ENCODE results near the gene FAM168A.

FAM168A gene

DNA sequence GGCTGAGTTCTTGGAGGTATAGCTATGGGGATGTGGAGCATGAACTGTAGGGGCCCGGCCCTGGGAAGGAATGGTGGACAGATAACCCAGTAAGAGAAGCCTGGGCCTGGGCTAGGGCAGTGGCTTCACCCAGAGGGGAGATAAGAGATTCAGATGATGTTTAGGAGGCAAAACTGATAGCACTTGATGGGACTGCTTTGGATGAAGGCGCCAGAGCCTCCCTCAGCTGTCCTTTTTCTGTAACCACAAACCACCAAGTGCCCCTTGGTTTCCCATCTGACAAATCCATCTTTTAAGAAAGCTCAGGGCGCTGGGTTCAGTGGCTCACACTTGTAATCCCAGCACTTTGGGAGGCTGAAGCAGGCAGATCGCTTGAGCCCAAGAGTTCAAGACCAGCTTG is 198.3 kb downstream of the FAM168A start:
- DNase-seq (ENCODE audit: low read depth): no peak

DNA sequence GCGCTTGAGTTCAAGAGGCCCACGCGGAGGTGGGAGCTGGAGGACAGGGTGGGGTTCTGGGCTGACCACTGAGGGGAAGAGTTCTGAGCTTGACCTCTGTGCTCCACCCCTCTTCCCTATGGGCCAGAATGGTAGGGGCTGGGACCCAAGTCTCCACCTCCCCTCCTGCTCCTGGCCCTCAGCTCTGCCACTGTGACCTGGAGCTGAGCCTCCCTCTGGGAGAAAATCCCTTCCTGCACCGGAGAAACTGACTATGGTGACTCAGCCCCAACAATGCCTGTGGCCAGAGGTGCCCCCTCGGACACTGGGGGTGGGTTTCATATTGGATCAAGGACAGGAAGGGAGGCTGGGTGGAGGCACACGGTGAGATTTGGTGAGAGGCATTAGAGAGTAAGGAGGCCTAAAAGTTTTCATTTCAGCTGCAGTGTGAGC is 198.7 kb downstream of the FAM168A start:
- no peak for DNase-seq (ENCODE audit: low read depth)

DNA sequence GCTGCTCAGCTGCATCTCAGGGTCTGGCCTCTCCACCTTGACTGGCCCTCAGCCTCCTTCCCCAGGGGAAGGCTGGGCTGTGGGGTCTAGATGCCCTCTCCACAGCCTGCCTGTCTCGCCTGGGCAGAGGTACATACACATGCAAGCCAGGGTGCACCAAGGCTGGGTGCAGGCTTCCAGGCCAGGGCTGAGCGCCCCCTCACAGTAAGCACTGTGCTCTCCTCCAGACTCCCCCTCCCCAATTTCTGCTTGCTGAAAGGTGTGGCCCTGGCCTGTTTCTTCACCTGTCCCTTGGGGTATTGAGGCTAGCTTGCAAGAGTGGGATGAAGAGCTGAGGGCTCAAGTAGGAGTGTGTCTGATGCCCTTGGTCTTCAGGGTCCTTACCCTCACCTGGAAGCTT is 199.2 kb downstream of the FAM168A start:
- no peak for DNase-seq (ENCODE audit: low read depth)

GRCh38 chr11:73398132-73398526 is 199.8 kb downstream of the FAM168A start:
- no peak for DNase-seq (ENCODE audit: low read depth)

DNA sequence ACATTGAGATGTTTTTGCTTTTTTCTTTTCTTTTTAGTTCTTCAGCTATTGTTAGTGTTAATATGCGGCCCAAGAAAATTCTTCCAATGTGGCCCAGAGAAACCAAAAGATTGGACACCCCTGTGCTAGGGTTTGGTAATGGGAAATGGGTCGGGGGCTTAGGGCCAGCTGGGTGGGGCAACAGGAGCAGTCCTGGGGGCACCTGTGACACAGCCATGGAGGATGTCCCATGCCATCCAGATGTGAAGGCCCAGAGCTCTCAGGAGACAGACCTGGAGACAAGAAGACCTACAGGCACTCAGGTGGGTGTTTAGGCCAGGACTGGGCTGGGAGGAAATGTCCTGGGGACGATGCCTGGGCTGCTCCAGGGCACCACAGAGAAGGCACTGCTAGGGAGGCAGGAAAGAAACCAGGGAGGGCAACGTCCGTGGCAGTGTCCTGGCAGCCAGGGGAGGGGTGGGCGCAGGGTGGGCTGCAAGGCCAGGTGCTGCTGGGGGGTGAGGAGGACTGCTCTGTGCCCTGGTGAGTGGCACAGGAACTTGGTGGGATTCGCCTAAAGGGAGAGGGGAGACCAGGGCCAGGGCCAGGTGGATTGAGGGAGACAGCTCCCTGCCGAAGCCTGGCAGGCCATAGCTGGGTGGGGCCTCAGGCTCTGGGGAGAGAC is 200.3 kb downstream of the FAM168A start:
- no peak for DNase-seq (ENCODE audit: low read depth)

DNA sequence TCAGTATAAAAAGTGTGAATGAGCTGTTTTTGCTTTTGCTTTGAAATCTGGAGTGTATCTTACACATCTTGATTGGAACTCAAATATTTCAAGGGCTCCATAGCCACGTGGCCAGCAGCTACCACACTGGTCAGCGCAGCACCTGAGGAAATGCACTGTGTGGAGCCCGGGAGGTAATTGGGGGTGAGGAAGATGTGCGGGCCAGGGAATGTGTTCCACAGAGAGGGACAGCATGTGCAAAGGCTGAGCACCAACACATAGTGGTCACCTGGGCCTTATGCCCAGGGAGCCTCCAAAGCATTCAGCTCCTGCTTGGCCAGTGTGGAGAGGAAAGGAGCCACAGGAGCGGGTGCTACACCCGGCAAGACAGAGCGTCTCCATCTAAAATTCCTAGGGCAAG is 200.9 kb downstream of the FAM168A start:
- no peak for DNase-seq (ENCODE audit: low read depth)

- DNase-seq (ENCODE audit: low read depth): no peak
These were observed 201.5 kb downstream of the FAM168A start for GRCh38 chr11:73396251-73396930.

GRCh38 chr11:73395297-73396208 is 202.4 kb downstream of the FAM168A start:
- no peak for DNase-seq (ENCODE audit: low read depth)

DNA sequence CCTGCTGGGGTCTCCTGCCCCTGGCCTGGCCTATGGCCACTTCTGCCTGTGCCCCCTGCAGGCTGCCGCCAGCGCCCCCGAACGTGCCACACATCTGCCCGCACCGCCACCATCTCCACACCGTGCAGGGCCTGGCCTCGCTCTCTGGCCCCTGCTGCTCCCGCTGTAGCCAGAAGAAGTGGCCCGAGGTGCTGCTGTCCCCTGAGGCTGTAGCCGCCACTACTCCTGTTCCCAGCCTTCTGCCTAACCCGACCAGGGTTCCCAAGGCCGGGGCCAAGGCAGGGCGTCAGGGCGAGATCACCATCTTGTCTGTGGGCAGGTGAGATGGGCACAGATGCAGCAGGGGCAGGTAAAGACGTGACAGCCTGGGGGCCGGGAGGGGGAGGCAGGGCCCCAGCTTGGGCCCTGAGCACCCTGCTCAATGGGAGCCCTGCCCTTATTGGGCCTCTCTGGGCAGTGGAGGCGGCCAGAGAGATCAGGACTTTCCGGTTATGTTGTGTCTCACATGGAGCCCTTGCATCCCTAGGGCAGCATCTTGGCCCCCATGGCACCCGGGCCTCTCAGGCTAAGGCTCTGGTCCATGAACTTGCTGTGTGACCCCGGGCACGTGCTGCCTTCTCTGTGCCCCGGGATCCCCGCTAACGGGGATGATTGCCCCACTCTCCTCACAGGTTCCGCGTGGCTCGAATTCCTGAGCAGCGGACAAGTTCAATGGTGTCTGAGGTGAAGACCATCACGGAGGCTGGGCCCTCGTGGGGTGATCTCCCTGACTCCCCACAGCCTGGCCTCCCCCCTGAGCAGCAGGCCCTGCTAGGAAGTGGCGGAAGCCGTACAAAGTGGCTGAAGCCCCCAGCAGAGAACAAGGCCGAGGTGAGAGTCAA is 203.3 kb downstream of the FAM168A start:
- no peak for DNase-seq (ENCODE audit: low read depth)

GRCh38 chr11:73393479-73394415 is 204.2 kb downstream of the FAM168A start:
- peak; percentile 20 for DNase-seq (ENCODE audit: low read depth)

DNA sequence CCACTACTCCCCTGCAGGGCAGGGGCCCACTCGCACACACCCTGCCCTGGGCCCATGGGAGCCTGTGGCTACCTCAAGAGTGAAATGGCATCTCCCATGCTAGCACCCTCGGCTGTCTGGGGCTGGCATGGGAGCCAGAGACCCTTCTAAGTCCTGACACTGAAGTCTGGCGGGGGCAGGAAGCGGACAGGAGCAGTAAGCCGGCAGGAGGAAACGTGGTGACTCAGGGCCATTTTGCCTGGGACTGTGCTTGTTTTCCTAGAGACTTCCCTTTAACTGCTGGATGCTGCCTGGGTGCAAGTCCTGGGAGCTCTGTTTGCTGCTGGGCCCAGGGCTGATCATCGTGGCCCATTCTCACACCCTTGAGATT is 204.9 kb downstream of the FAM168A start:
- no peak for DNase-seq (ENCODE audit: low read depth)

- DNase-seq (ENCODE audit: low read depth): no peak
These were observed 205.6 kb downstream of the FAM168A start for GRCh38 chr11:73392108-73393010.

DNA sequence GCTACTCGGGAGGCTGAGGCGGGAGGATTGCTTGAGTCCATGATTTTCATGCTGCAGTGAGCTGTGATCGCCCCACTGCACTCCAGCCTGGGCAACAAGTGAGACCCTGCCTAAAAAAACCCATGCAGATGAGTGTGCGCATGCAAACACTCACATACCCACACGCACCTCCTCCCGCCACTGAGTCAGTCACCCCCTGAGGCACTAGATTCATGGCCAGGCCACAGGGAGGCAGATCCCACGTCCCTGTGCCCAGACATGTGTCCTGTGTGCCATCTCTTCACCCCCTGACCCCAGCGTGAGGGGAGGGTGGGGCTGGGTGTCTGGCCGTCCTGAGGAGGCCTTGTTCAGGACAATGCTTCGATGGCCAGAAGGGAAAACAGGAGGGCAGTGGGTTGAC is 206.2 kb downstream of the FAM168A start:
- DNase-seq (ENCODE audit: low read depth): no peak

DNA sequence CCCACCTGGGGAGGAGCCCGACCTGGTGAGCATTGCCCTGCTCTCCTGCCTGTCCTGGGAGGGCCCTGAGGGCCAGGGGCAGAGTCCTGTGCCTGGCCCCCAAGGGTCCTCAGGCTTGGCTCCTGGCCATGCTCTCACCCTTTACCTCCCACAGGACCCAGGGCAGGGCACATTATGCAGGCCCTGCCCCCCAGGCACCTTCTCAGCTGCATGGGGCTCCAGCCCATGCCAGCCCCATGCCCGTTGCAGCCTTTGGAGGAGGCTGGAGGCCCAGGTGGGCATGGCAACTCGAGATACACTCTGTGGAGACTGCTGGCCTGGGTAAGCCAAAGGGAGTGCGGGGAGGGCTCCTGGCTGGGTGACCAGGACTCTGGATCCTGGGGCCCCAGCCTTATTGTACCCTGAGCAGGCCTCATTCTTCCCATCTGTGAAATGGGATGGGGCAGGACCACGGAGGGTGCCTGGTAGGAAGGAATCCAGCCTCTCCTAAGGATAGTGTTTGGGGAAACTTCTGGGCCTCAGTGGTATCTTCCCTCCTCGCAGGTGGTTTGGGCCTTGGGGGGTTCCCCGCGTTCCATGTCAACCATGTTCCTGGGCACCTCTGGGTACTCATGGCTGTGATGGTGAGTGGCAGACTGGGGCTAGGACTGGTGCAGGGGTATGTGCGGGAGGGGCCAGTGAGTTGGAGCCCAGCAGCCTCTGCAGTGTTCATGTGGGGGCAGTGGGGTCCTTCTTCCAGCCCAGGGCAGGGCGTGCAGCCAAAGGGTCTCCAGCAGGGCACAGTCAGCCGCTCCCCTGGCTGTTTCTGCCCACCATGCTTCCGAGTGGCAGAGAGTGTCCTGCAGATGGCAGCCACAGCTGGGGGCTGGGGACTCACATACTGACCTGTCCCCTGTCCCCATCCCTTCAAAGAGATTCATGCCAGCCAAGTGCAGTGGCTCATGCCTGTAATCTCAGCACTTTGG is 207.0 kb downstream of the FAM168A start:
- DNase-seq (ENCODE audit: low read depth): no peak

DNA sequence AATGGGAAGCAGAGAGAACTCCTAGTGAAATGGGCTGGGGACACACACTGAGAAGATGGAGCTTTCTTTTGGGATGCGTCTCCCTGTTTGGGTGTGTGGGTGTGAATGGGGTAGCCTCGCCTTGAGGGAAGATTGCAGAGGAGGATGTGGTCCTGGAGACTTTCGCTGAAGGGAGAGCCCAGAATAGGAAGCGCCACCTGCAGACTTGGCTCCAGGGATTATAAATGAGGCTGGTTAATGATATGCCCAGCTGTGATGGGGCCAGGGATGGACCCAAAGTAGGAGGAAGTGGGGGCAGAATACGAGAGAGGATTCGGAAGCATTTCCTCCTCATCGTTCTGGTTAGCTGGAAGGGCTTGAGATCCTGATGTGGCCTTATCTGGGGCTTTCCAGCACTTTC is 208.0 kb downstream of the FAM168A start:
- DNase-seq (ENCODE audit: low read depth): no peak

GRCh38 chr11:73389134-73389525 is 208.8 kb downstream of the FAM168A start:
- no peak for DNase-seq (ENCODE audit: low read depth)

DNA sequence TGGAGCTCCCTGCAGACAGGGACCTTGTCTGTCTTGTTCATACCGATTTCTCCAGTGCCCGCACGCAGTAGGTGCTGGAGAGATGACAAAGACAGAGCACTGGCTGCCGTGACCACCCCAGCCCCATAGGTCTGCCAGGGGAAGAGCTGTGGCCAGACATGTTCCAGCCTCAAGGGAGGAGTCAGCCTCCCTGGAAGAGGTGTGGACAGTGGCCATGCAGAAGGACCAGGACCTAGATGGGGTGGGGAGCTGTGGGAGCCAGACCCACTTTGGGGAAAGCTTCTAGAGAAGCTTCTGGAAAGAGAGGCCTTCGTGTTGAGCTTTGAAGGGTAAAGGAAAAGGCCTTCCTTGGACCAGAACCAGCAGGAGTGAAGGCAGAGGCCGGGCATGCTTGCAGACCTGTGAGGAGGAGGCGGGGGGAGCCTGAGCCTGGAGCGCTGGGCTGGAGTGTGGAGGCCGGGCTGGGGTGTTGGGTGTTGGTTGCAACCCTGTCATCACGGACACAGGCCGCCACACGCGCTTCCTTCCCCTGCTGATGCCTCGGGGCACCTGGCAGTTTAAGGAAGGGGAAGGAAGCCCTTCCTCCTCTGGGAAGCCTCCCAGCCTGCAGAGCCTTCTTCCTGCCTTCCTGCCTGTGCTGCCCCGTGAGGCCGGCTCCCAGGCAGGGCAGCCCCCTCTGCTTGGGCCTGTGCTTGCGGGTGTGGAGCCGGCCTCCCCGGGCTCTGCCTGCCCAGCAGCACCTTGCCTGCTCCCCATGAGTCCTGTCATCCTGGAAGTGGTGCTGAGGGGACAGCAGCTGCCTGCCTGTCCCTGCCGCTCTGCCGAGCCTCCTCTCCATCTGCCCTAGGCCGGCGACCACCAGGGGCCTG is 209.4 kb downstream of the FAM168A start:
- DNase-seq (ENCODE audit: low read depth): no peak
